GM12878 (cell line): Measurements from ENCODE around the gene COQ7. TPM values are rescaled to one million over a fixed set of nuclear protein-coding genes. Genes with fewer than 3 reads are reported as not detected.

Experiments used
- BCL11A ChIP-seq: IDR thresholded peaks from 2 replicates; pipeline ENCODE4 v1.6.1; 2011; ENCODE audit warnings: low read depth, low read length
- MXI1 ChIP-seq: fragments of 150-350 bp; IDR thresholded peaks from 2 replicates; pipeline ENCODE4 v1.6.1; 2011; ENCODE audit warnings: low read depth, mild to moderate bottlenecking, inconsistent platforms, low read length, improper control_type of control experiment
- NFYB ChIP-seq: IDR thresholded peaks from 2 replicates; pipeline ENCODE4 v1.6.1; 2011; ENCODE audit warnings: low read depth, mild to moderate bottlenecking, low read length, improper control_type of control experiment, moderate library complexity; ENCODE audit not compliant: insufficient read depth
- SMAD1 ChIP-seq: fragments of 450-650 bp; IDR thresholded peaks from 2 replicates; pipeline ENCODE4 v1.6.1; 2018; ENCODE audit warnings: mild to moderate bottlenecking, low read depth; ENCODE audit not compliant: partially characterized antibody
- SMAD5 ChIP-seq: IDR thresholded peaks from 2 replicates; pipeline ENCODE4 v1.6.1; 2016; ENCODE audit warnings: antibody characterized with exemption, low read depth
- SP1 ChIP-seq: IDR thresholded peaks from one replicate; pipeline ENCODE4 v1.6.1; 2011; ENCODE audit warnings: low read depth, low read length
- SRF ChIP-seq, 2 experiments: IDR thresholded peaks; 2 replicates each; pipeline ENCODE4 v1.6.1; 2011; ENCODE audit warnings: low read depth in 2 of 2, low read length in 2 of 2, mild to moderate bottlenecking in 1 of 2, moderate library complexity in 1 of 2
- TARDBP ChIP-seq: IDR thresholded peaks from 2 replicates; pipeline ENCODE4 v1.6.1; 2016; ENCODE audit warnings: borderline replicate concordance
- polyA plus RNA-seq, 11 experiments: library from polyadenylated mRNA; depleted of rRNA in 4 of 11; unstranded in 6 of 11; stranded (reverse) in 5 of 11; fragments of >200 nt; fragmentation: Nextera tagmentation in 4 of 11; fragmentation: Illumina TruSeq in 1 of 11; extraction: Ambion mirVana in 4 of 11; extraction: Trizol in 1 of 11; gene quantifications; 1 replicate in 1 of 11; 2 replicates in 10 of 11; pipeline versions ENCODE4 v1.2.1 to v1.2.3, GENCODE V29; 2011 to 2016; ENCODE audit warnings: inconsistent platforms in 2 of 11, missing spikeins in 2 of 11, low read depth in 1 of 11
- total RNA-seq, 4 experiments: library from RNA; depleted of rRNA in 3 of 4; stranded (reverse); fragments of >200 nt in 3 of 4; fragmentation: Illumina TruSeq in 1 of 4; extraction: Trizol in 1 of 4; gene quantifications; 2 replicates each; pipeline versions ENCODE4 v1.2.1 to v1.2.3, GENCODE V29; 2013 to 2021
- TF ChIP-seq, protein P1 (sequence below): IDR thresholded peaks from 2 replicates; pipeline ENCODE4 v1.6.1; 2012; ENCODE audit warnings: low read depth, low read length, improper control_type of control experiment
- TF ChIP-seq, protein P2 (sequence below), 3 experiments: IDR thresholded peaks in 2 of 3; conservative IDR thresholded peaks in 1 of 3; 2 replicates each; pipeline ENCODE4 v1.5.1; 2011; ENCODE audit warnings: low read depth in 3 of 3, low read length in 3 of 3, mild to moderate bottlenecking in 3 of 3, control low read depth in 2 of 3, moderate library complexity in 2 of 3, inconsistent platforms in 1 of 3, mixed read lengths in 1 of 3; ENCODE audit not compliant: control insufficient read depth in 2 of 3, insufficient read depth in 1 of 3; ENCODE audit errors: extremely low read depth in 1 of 3
- TF ChIP-seq, protein P3 (sequence below): fragments of 450-650 bp; IDR thresholded peaks from 2 replicates; pipeline ENCODE4 v1.6.1; 2014; ENCODE audit warnings: mild to moderate bottlenecking
- TF ChIP-seq, protein P4 (sequence below): IDR thresholded peaks from 2 replicates; pipeline ENCODE4 v1.6.1; 2011; ENCODE audit warnings: borderline replicate concordance, low read depth, mild to moderate bottlenecking, moderate library complexity, mixed read lengths, low read length; ENCODE audit not compliant: insufficient read depth; ENCODE audit errors: extremely low read length

Gene COQ7
- total and polyA plus RNA-seq, 10 of the 15 experiments (the other 5 are each of a cell fraction or from before 2014, with no cell fraction given) = 3.2 to 21.9 (median 13.0) TPM

DNA sequence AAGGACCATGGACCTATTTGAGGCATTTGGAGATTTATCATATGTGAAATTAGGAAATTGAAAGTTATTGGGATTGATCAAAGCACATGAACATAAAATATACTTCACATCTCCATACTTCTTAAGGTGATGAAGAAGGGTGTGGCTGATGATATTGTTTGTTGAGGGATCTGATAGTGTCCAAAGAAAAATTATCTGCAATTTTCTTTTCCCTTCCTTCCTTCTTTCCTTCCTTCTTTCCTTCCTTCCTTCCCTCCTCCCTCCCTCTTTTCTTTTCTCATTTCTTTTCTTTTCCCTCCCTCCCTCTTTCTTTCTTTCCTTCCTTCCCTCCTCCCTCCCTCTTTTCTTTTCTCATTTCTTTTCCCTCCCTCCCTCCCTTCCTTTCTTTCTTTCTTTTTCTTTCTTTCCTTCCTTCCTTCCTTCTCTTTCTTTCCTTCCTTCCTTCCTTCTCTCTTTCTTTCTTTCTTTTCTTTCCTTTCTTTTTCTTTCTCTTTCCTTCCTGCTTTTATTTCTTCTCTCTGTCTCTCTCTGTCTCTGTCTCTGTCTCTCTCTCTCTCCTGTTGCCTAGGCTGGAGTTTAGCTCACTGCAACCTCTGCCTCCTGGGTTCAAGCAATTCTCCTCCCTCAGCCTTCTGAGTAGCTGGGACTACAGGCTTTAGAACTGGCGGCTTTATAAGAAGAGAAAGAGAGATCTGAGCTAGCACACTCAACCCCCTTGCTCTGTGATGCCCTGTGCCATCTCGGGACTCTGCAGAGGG is 25.4 kb downstream of the COQ7 start (continued):
- no peak for TF ChIP-seq SMAD1
- TF ChIP-seq SP1 = no peak
- no peak for TF ChIP-seq MXI1
- no peak for TF ChIP-seq BCL11A
- TF ChIP-seq, protein P1, sequence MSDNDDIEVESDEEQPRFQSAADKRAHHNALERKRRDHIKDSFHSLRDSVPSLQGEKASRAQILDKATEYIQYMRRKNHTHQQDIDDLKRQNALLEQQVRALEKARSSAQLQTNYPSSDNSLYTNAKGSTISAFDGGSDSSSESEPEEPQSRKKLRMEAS = no peak
- TF ChIP-seq, protein P2, sequence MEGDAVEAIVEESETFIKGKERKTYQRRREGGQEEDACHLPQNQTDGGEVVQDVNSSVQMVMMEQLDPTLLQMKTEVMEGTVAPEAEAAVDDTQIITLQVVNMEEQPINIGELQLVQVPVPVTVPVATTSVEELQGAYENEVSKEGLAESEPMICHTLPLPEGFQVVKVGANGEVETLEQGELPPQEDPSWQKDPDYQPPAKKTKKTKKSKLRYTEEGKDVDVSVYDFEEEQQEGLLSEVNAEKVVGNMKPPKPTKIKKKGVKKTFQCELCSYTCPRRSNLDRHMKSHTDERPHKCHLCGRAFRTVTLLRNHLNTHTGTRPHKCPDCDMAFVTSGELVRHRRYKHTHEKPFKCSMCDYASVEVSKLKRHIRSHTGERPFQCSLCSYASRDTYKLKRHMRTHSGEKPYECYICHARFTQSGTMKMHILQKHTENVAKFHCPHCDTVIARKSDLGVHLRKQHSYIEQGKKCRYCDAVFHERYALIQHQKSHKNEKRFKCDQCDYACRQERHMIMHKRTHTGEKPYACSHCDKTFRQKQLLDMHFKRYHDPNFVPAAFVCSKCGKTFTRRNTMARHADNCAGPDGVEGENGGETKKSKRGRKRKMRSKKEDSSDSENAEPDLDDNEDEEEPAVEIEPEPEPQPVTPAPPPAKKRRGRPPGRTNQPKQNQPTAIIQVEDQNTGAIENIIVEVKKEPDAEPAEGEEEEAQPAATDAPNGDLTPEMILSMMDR (IDR thresholded peaks at IDR 0.05 in 2 of 3, conservative IDR thresholded peaks at IDR 0.05 in 1 of 3; ENCODE audit: control insufficient read depth in 2 of 3, extremely low read depth in 1 of 3, insufficient read depth in 1 of 3, low read depth in 3 of 3, low read length in 3 of 3) = no peak
- no peak for TF ChIP-seq SRF (IDR thresholded peaks at IDR 0.05; ENCODE audit: low read depth in 2 of 2, low read length in 2 of 2)
- TF ChIP-seq SMAD5 = no peak
- TF ChIP-seq, protein P3, sequence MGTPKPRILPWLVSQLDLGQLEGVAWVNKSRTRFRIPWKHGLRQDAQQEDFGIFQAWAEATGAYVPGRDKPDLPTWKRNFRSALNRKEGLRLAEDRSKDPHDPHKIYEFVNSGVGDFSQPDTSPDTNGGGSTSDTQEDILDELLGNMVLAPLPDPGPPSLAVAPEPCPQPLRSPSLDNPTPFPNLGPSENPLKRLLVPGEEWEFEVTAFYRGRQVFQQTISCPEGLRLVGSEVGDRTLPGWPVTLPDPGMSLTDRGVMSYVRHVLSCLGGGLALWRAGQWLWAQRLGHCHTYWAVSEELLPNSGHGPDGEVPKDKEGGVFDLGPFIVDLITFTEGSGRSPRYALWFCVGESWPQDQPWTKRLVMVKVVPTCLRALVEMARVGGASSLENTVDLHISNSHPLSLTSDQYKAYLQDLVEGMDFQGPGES = no peak
- TF ChIP-seq TARDBP = no peak
- TF ChIP-seq, protein P4, sequence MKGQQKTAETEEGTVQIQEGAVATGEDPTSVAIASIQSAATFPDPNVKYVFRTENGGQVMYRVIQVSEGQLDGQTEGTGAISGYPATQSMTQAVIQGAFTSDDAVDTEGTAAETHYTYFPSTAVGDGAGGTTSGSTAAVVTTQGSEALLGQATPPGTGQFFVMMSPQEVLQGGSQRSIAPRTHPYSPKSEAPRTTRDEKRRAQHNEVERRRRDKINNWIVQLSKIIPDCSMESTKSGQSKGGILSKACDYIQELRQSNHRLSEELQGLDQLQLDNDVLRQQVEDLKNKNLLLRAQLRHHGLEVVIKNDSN = no peak
- TF ChIP-seq NFYB = no peak
